HepG2 (cell line): ENCODE measurements around the gene AHR. TPM values are rescaled to one million over a fixed set of nuclear protein-coding genes. Genes with fewer than 3 reads are reported as not detected.

ENCODE experiments used
- ATAC-seq: fragments of 200-7000 bp; cut with Tn5 transposase; 3 replicates; pipeline ENCODE4 v1.9.1; 2020; ENCODE audit warnings: mild to moderate bottlenecking, moderate library complexity
- BruUV-seq: library from RNA; stranded (reverse); fragments of 400-500 nt; replicated peaks from 2 replicates; lab custom pipeline; 2021; lab: Mats Ljungman, UMichigan
- CTCF ChIA-PET: fragments of 300-600 bp; formaldehyde crosslinking; extraction: SDS; loops from one replicate; lab custom pipeline; 2021; ENCODE audit warnings: low total read pairs, inconsistent platforms, low intra/inter-chr PET ratio; lab: Yijun Ruan, JAX
- POLR2A ChIA-PET: fragments of 350-600 bp; sonication (Branson Sonifier 250); formaldehyde crosslinking; loops from one replicate; lab custom pipeline; 2020; ENCODE audit warnings: antibody characterized with exemption, inconsistent platforms; lab: Yijun Ruan, JAX
- DNase-seq: peaks from one replicate; pipeline ENCODE4 v3.0.0-alpha.2; 2015; ENCODE audit warnings: low spot score
- FAIRE-seq: peaks from 3 replicates; lab custom pipeline; 2011; peaks lifted over from hg19 to GRCh38; lab: Jason Lieb, UNC
- H2AFZ ChIP-seq: one replicate; pipeline ENCODE4 v1.6.1; 2011; ENCODE audit warnings: low read length, inconsistent platforms
- H3K27ac ChIP-seq: fragments of 300-600 bp; 3 replicates; pipeline ENCODE4 v1.8.0; 2011; ENCODE audit warnings: mixed run types, mild to moderate bottlenecking, mixed read lengths, low read length, inconsistent platforms; ENCODE audit not compliant: insufficient read depth; ENCODE audit errors: extremely low read length
- H3K27me3 ChIP-seq, 2 experiments: fragments of 200-600 bp in 1 of 2; 2 replicates in 1 of 2; 3 replicates in 1 of 2; pipeline versions ENCODE4 v1.6.0 to v1.8.0; 2011; ENCODE audit warnings: low read length in 2 of 2, mild to moderate bottlenecking in 2 of 2, moderate library complexity in 2 of 2, inconsistent platforms in 1 of 2; ENCODE audit not compliant: insufficient read depth in 2 of 2, control insufficient read depth in 1 of 2
- H3K36me3 ChIP-seq, 2 experiments: fragments of 200-600 bp in 1 of 2; replicated peaks in 1 of 2; 2 replicates in 1 of 2; 3 replicates in 1 of 2; pipeline versions ENCODE4 v1.5.1 to v1.8.0; 2011; ENCODE audit warnings: low read length in 2 of 2, inconsistent platforms in 1 of 2; ENCODE audit not compliant: insufficient read depth in 2 of 2, control insufficient read depth in 1 of 2
- H3K4me1 ChIP-seq: 2 replicates; pipeline ENCODE4 v1.5.1; 2012; ENCODE audit warnings: low read length, inconsistent platforms; ENCODE audit not compliant: insufficient read depth
- H3K4me2 ChIP-seq: 2 replicates; pipeline ENCODE4 v1.6.0; 2011; ENCODE audit warnings: low read depth, low read length, inconsistent platforms
- H3K4me3 ChIP-seq, 3 experiments: fragments of 200-600 bp in 1 of 3; sonication (generic), shearing (Covaris generic) in 1 of 3; replicated peaks in 1 of 3; 2 replicates each; pipeline ENCODE4 v1.5.1; 2011 to 2016; ENCODE audit warnings: low read length in 3 of 3, inconsistent platforms in 2 of 3, low read depth in 2 of 3, mild to moderate bottlenecking in 2 of 3, control low read depth in 1 of 3, mixed read lengths in 1 of 3; ENCODE audit not compliant: insufficient read depth in 1 of 3
- H3K79me2 ChIP-seq: one replicate; pipeline ENCODE4 v1.6.1; 2011; ENCODE audit warnings: low read length, inconsistent platforms; ENCODE audit not compliant: insufficient read depth
- H3K9ac ChIP-seq: 2 replicates; pipeline ENCODE4 v1.6.0; 2011; ENCODE audit warnings: mild to moderate bottlenecking, low read depth, low read length, inconsistent platforms; ENCODE audit not compliant: insufficient read depth
- H3K9me3 ChIP-seq: 2 replicates; pipeline ENCODE4 v1.5.1; 2012; ENCODE audit warnings: mild to moderate bottlenecking, low read length
- H4K20me1 ChIP-seq: 2 replicates; pipeline ENCODE4 v1.6.0; 2011; ENCODE audit warnings: inconsistent platforms, mild to moderate bottlenecking, low read length, moderate library complexity; ENCODE audit not compliant: insufficient read depth
- ARID5B ChIP-seq: IDR thresholded peaks from 2 replicates; pipeline ENCODE4 v1.4.0; 2020; ENCODE audit warnings: mild to moderate bottlenecking, missing genetic modification reagents
- CBFB ChIP-seq: sonication (generic); formaldehyde crosslinking; IDR thresholded peaks from 2 replicates; pipeline ENCODE4 v1.4.0; 2020; ENCODE audit warnings: missing genetic modification reagents
- CEBPB ChIP-seq: IDR thresholded peaks from 2 replicates; pipeline ENCODE4 v1.6.1; 2011; ENCODE audit warnings: low read depth, low read length, improper control_type of control experiment, borderline replicate concordance
- MTF1 ChIP-seq: sonication (generic); formaldehyde crosslinking; IDR thresholded peaks from 2 replicates; pipeline ENCODE4 v1.5.0; 2020; ENCODE audit warnings: missing genetic modification reagents
- PHF8 ChIP-seq: sonication (generic); formaldehyde crosslinking; IDR thresholded peaks from 2 replicates; pipeline ENCODE4 v1.5.0; 2020; ENCODE audit warnings: missing genetic modification reagents
- RAD51 ChIP-seq: fragments of 450-650 bp; IDR thresholded peaks from 2 replicates; pipeline ENCODE4 v1.6.1; 2016; ENCODE audit warnings: borderline replicate concordance
- UBTF ChIP-seq: sonication (generic); formaldehyde crosslinking; IDR thresholded peaks from 2 replicates; pipeline ENCODE4 v1.4.0; 2020; ENCODE audit warnings: mild to moderate bottlenecking, missing genetic modification reagents
- ZNF160 ChIP-seq: sonication (generic); formaldehyde crosslinking; IDR thresholded peaks from 2 replicates; pipeline ENCODE4 v1.8.0; 2022; ENCODE audit warnings: mild to moderate bottlenecking, inconsistent platforms, missing genetic modification reagents
- ZNF264 ChIP-seq: sonication (generic); formaldehyde crosslinking; IDR thresholded peaks from 2 replicates; pipeline ENCODE4 v1.4.0; 2020; ENCODE audit warnings: missing genetic modification reagents
- ZNF556 ChIP-seq: sonication (generic); formaldehyde crosslinking; IDR thresholded peaks from 2 replicates; pipeline ENCODE4 v1.4.0; 2020; ENCODE audit warnings: mild to moderate bottlenecking, missing genetic modification reagents, borderline replicate concordance
- WGBS: methylation state at CpG from one replicate; pipeline ENCODE4 v1.1.6; 2017; ENCODE audit warnings: low lambda C conversion rate; 5-methylcytosine and 5-hydroxymethylcytosine counted together
- in situ Hi-C: cut with HindIII; loops from 2 replicates; pipeline ENCODE4 v1.10.0; 2017; ENCODE audit warnings: low pct_unique_long_range_greater_than_20kb; ENCODE audit not compliant: extremely low pct_ligation_motif_present
- intact Hi-C: fragments of 100-400 bp; cut with micrococcal nuclease; formaldehyde crosslinking; loops from one replicate; pipeline ENCODE4 v1.10.0; 2022; ENCODE audit not compliant: unreplicated experiment
- polyA plus RNA-seq, 8 experiments: library from polyadenylated mRNA; depleted of rRNA in 3 of 8; stranded (reverse) in 7 of 8; unstranded in 1 of 8; fragments of >200 nt; fragmentation: Illumina TruSeq in 4 of 8; extraction: Trizol in 4 of 8; gene quantifications; 2 replicates each; pipeline versions ENCODE4 v1.2.1 to v1.2.3, GENCODE V29; 2011 to 2016; ENCODE audit warnings: low read depth in 4 of 8, missing spikeins in 1 of 8, mixed read lengths in 1 of 8; ENCODE audit not compliant: insufficient read depth in 1 of 8
- total RNA-seq, 5 experiments: library from RNA; depleted of rRNA; stranded (reverse); fragments of >200 nt; fragmentation: Illumina TruSeq; extraction: Trizol; gene quantifications; 2 replicates each; pipeline ENCODE4 v1.2.3, GENCODE V29; 2016; ENCODE audit warnings: low read depth in 1 of 5
- TF ChIP-seq, protein P1 (sequence below): sonication (generic); formaldehyde crosslinking; IDR thresholded peaks from 2 replicates; pipeline ENCODE4 v1.4.0; 2020; ENCODE audit warnings: mild to moderate bottlenecking, missing genetic modification reagents, borderline replicate concordance

AHR gene
- total and polyA plus RNA-seq, 2 of the 13 experiments (the other 11 are each of a cell fraction or from before 2014, with no cell fraction given) = 9.0 to 31.3 TPM

DNA sequence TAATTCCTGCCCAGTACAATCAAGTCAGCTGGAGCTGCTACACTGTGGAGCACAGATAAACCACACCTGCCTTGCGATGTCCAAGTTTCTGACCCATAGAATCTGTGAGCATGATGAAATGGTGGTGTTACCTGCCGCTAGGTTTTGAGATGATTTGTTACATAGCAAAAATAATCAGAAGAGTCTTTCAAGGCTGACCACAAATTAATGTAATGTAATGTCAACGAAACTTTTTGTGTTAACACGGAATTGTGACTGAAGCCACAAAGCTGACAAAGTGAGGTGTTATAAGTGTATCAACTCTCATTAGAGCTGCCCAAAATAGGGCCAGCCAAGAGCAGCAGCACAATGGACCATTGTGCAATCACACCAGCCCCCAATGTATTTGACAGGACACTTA is 75.7 kb downstream of the AHR start:
- no peak overlapping the region for H2AFZ ChIP-seq
- ATAC-seq = no peak
- H3K27me3 ChIP-seq = no peaks in the 10 kb centered on the region
- DNase-seq = no peak
- in situ Hi-C loops (no loop called here), intact Hi-C loops (no loop called here)
- FAIRE-seq = no peak
- no peaks in the 10 kb centered on the region for H3K36me3 ChIP-seq
- no peaks in the 10 kb centered on the region for H4K20me1 ChIP-seq
- H3K4me3 ChIP-seq = no peak overlapping the region
- no peak overlapping the region for H3K27ac ChIP-seq
- no peaks in the 10 kb centered on the region for H3K9me3 ChIP-seq
- no TSS peak for BruUV-seq
- no peaks in the 10 kb centered on the region for H3K79me2 ChIP-seq
- 62% methylated on average over 4 of the region's 4 CpGs for WGBS
- TF ChIP-seq, protein P1, sequence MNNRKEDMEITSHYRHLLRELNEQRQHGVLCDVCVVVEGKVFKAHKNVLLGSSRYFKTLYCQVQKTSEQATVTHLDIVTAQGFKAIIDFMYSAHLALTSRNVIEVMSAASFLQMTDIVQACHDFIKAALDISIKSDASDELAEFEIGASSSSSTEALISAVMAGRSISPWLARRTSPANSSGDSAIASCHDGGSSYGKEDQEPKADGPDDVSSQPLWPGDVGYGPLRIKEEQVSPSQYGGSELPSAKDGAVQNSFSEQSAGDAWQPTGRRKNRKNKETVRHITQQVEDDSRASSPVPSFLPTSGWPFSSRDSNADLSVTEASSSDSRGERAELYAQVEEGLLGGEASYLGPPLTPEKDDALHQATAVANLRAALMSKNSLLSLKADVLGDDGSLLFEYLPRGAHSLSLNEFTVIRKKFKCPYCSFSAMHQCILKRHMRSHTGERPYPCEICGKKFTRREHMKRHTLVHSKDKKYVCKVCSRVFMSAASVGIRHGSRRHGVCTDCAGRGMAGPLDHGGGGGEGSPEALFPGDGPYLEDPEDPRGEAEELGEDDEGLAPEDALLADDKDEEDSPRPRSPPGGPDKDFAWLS (CRISPR knock-in tag) = no peak
- TF ChIP-seq CEBPB = peak; percentile 31; the same call in 1 of the 2 replicates
- H3K4me1 ChIP-seq = no peaks in the 10 kb centered on the region
- POLR2A ChIA-PET = no interaction called here
- H3K9ac ChIP-seq = no peak overlapping the region
- H3K4me2 ChIP-seq = no peak overlapping the region
- CTCF ChIA-PET = no interaction called here

- no peak for FAIRE-seq
- DNase-seq = no peak
- intact Hi-C loops = no loop called here
- Histone ChIP-seq H3K9ac (no peak overlapping the region), H3K4me1 (no peaks in the 10 kb centered on the region), H3K79me2 (no peaks in the 10 kb centered on the region), H2AFZ (no peak overlapping the region), H3K4me3 (no peak overlapping the region), H3K27ac (no peak overlapping the region), H3K9me3 (no peaks in the 10 kb centered on the region), H4K20me1 (no peaks in the 10 kb centered on the region), H3K36me3 (no peaks in the 10 kb centered on the region), H3K27me3 (no peaks in the 10 kb centered on the region), H3K4me2 (no peak overlapping the region)
- 54% methylated on average over 5 of the region's 5 CpGs for WGBS
- no peak for ATAC-seq
- in situ Hi-C loops = no loop called here
- ChIA-PET CTCF (no interaction called here), POLR2A (no interaction called here)
- no TSS peak for BruUV-seq
- no peak for TF ChIP-seq UBTF (CRISPR knock-in tag)
- no peak for TF ChIP-seq PHF8 (CRISPR knock-in tag)
- TF ChIP-seq ARID5B (CRISPR knock-in tag) = no peak
- TF ChIP-seq RAD51 = no peak
- TF ChIP-seq MTF1 (CRISPR knock-in tag) = no peak
- TF ChIP-seq ZNF160 (CRISPR knock-in tag) = no peak
- no peak for TF ChIP-seq ZNF264
- no peak for TF ChIP-seq ZNF556
- TF ChIP-seq CBFB = no peak
These were observed 76.2 kb downstream of the AHR start for GRCh38 chr7:17374654-17375053.
